PFSK-1 (cell line): ENCODE measurements around the gene BRI3BP.

Source experiments
- FOXP2 ChIP-seq: optimal IDR thresholded peaks from 2 replicates; pipeline ENCODE3; 2011; ENCODE audit warnings: borderline replicate concordance, control low read depth, inconsistent platforms; ENCODE audit not compliant: insufficient read depth; ENCODE audit errors: extremely low read length, extremely low read depth
- POLR2AphosphoS5 ChIP-seq: IDR thresholded peaks from 2 replicates; pipeline ENCODE4 v1.6.1; 2012; ENCODE audit warnings: low read depth, mild to moderate bottlenecking, control low read depth, low read length, moderate library complexity
- REST ChIP-seq, 2 experiments: IDR thresholded peaks; 2 replicates each; pipeline versions ENCODE4 v1.6.1 to v1.8.0; 2011 to 2012; ENCODE audit warnings: low read depth in 2 of 2, low read length in 2 of 2, control low read depth in 1 of 2, inconsistent platforms in 1 of 2, mild to moderate bottlenecking in 1 of 2, moderate library complexity in 1 of 2; ENCODE audit not compliant: insufficient read depth in 1 of 2
- SIN3A ChIP-seq: IDR thresholded peaks from 2 replicates; pipeline ENCODE4 v1.6.1; 2012; ENCODE audit warnings: mild to moderate bottlenecking, low read length, moderate library complexity, borderline replicate concordance; ENCODE audit not compliant: insufficient read depth
- TAF1 ChIP-seq: IDR thresholded peaks from 2 replicates; pipeline ENCODE4 v1.6.1; 2012; ENCODE audit warnings: low read length, control low read depth, borderline replicate concordance; ENCODE audit not compliant: insufficient read depth

The BRI3BP gene

DNA sequence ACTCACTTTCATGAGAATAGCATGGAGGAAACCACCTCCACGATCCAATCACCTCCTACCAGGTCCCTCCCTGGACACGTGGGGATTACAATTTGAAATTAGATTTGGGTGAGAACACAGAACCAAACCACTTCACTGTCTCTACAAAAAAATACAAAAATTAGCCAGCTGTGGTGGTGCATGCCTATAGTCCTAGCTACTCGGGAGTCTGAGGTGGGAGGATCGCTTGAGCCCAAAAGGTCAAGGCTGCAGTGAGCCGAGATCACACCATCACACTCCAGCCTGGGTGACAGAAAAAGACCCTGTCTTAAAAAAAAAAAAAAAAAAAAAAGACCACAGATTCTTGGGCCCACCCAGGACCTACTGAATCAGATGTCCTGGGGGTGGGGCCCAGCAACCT is 28.3 kb downstream of the BRI3BP start:
- no peak for TF ChIP-seq TAF1
- no peak for TF ChIP-seq FOXP2
- TF ChIP-seq SIN3A, result no peak
- TF ChIP-seq REST (IDR thresholded peaks at IDR 0.05; ENCODE audit: insufficient read depth in 1 of 2, low read depth in 2 of 2, low read length in 2 of 2), result no peak
- TF ChIP-seq POLR2AphosphoS5, result no peak

GRCh38 chr12:125023065-125023464 is 29.6 kb downstream of the BRI3BP start:
- TF ChIP-seq TAF1 (no peak), POLR2AphosphoS5 (no peak), SIN3A (no peak), FOXP2 (no peak), REST (IDR thresholded peaks at IDR 0.05; ENCODE audit: insufficient read depth in 1 of 2, low read depth in 2 of 2, low read length in 2 of 2) (no peak)

- TF ChIP-seq TAF1 (no peak), POLR2AphosphoS5 (no peak), SIN3A (no peak), REST (IDR thresholded peaks at IDR 0.05; ENCODE audit: insufficient read depth in 1 of 2, low read depth in 2 of 2, low read length in 2 of 2) (no peak), FOXP2 (no peak)
These were observed 31.6 kb downstream of the BRI3BP start for GRCh38 chr12:125024949-125025563.

- no peak for TF ChIP-seq SIN3A
- TF ChIP-seq TAF1, result no peak
- no peak for TF ChIP-seq REST (IDR thresholded peaks at IDR 0.05; ENCODE audit: insufficient read depth in 1 of 2, low read depth in 2 of 2, low read length in 2 of 2)
- no peak for TF ChIP-seq FOXP2
- no peak for TF ChIP-seq POLR2AphosphoS5
These were observed 32.3 kb downstream of the BRI3BP start for GRCh38 chr12:125025606-125026235.

DNA sequence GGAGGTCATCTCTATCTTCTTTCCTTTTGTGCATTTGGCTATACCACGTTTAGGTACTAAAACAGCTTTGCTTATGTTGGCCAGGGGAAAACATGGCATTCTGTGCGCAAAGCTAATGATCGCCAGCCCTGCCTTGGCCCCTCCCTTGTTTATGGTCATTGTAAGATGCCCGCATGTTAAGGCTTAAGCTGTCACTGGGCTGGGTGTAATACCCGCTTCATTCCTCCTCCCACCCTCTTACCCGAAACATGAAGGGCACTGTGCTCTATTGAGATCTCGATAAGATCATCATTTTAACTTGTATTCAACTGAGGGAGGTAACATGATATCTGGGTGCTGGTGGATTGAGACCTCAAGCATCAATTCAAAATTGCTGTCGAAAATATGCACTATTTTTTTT is 34.7 kb downstream of the BRI3BP start:
- no peak for TF ChIP-seq REST (IDR thresholded peaks at IDR 0.05; ENCODE audit: insufficient read depth in 1 of 2, low read depth in 2 of 2, low read length in 2 of 2)
- no peak for TF ChIP-seq FOXP2
- no peak for TF ChIP-seq POLR2AphosphoS5
- no peak for TF ChIP-seq SIN3A
- TF ChIP-seq TAF1, result no peak
